ENCODE measurements around the gene MAPK9.

The MAPK9 gene

GRCh38 chr5:180207593-180207992, 84.3 kb downstream of the MAPK9 start:
- no peak for DNase-seq

DNA sequence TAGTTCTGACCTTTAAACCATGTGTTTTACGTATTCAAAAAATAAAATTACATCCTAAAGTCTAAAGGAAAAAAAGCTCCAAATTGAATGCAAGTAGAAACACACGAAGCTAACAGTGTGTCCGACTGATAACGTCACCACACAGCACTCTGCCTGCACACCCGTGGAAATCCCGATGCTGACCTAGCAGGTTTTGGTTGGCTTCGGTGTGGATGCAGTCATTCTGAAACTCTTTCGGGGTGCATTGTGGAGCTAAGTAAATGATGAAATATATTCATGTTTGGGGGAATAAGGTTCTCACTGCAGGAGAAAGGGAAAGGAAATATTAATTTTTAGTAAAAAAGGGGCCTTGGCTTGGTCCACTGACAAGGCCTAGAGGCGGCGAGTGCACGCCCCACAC, 84.9 kb downstream of the MAPK9 start:
- DNase-seq = no peak

- no peak for DNase-seq
These were observed 86.0 kb downstream of the MAPK9 start for GRCh38 chr5:180205916-180206315.

DNA sequence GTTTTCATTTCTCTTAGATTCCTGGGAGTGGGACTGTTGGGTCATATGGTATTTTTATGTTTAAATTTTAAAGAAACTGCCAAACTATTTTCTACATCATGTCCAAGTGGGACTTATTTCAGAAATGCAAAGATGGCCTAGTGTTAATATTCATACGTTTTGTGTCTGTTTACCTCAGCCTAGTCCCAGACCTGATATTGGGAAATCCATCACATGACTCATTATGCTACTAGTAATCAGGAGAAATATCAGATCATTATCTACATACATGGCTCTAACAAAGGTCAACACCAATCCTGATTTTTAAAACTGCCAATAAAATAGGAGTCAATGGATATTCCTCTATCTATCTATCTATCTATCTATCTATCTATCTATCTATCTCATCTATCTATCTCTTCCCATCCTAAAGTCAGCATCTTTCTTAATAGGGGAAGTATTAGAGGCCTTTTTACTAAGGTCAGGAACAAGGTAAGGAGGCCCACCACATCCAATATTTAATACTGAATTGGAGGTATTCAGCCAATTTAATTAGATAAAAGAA, 87.5 kb downstream of the MAPK9 start:
- no peak for DNase-seq

DNA sequence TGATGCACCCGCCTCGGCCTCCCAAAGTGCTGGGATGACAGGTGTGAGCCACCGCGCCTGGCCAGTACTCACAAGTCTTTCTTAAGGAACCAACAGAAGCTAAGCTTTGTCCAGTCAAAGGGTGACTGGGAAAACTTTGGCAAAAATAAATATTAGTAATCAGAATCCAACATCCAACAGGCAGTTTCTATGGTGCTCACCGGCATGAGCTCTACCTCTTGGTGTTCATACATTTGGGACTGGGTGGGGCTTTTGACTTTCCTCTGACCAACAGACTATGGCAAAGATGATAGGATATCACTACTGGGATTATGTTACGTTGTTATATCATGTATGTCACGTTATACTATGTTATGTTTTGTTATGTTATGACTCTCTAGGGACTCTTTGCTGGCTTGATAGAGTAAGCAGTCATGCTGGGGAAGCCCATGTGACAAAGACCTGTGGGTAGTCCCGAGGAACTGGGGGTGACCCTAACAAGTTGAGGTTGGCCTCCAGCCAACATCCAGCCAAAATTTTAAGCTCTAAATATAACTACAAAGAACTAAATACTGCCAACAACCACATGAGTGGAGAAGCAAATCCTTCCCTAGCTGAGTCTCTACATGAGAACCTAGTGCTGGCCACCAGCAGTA, 88.8 kb downstream of the MAPK9 start:
- no peak for DNase-seq

DNA sequence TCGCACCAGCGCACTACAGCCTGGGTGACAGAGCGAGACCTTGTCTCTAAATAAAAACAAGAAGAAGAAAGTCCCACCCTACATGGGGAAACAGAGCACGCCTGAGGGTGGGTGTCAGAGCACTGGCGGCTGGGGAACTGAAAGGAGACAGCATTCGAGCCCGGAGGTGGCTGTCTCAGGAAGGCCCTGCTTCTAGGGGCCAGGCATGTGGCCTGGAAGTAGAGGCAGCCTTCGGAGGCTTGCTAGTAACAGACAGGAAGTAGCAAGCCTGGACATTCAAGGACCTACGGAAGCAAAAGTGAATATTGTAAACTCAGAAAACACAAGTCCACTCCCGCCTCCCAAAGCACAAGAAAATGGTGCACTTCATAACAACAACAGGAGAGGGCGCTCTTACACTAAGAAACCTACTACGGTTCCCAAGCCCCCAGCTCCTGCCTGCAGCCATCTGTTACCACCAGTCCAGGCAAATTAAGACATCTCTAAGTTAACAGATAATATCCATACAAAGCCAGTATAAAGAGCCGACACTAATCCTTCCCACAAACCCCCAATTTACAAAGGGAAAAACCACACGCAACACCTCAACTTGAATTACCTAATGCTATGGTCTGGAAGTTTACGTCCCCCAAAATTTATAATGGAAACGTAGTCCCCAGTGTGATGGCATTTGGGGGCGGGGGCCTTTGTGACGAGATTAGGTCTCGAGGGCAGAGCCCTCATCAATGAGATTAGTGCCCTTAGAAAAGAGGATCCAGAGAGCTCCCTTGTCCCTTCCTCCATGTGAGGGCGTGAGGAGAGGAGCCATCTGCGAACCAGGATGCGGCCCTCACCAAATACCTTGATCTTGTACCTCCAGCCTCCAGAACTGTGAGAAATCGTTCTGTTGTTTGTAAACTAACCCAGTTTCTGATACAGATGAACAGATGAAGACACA, 90.6 kb downstream of the MAPK9 start:
- DNase-seq = peak in 6 of 56 donors; percentile 13 to 43 (median 35)

DNA sequence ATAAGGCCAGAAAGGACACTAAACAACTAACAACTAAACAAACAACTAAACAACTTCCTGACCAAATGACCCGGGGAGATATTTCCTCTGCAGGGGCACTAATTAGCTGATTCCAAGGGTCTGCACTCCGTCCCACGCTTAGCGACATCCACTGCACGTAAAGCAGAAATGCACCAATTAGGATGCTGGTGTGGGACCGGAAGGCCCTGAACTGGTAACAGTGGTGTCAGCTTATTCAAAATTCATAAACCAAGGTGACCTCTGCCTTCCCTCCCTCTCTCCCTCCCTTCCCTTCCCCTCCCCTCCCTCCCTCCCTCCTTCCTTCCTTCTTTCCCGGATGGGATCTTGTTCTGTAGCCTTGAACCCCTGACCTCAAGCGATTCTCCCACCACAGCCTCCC, 92.5 kb downstream of the MAPK9 start:
- DNase-seq = no peak

- DNase-seq = no peak
These were observed 93.7 kb downstream of the MAPK9 start for GRCh38 chr5:180198208-180198607.

- peak in 4 of 56 donors; percentile 16 to 39 (median 36) for DNase-seq
These were observed 94.7 kb downstream of the MAPK9 start for GRCh38 chr5:180197016-180197702.

DNA sequence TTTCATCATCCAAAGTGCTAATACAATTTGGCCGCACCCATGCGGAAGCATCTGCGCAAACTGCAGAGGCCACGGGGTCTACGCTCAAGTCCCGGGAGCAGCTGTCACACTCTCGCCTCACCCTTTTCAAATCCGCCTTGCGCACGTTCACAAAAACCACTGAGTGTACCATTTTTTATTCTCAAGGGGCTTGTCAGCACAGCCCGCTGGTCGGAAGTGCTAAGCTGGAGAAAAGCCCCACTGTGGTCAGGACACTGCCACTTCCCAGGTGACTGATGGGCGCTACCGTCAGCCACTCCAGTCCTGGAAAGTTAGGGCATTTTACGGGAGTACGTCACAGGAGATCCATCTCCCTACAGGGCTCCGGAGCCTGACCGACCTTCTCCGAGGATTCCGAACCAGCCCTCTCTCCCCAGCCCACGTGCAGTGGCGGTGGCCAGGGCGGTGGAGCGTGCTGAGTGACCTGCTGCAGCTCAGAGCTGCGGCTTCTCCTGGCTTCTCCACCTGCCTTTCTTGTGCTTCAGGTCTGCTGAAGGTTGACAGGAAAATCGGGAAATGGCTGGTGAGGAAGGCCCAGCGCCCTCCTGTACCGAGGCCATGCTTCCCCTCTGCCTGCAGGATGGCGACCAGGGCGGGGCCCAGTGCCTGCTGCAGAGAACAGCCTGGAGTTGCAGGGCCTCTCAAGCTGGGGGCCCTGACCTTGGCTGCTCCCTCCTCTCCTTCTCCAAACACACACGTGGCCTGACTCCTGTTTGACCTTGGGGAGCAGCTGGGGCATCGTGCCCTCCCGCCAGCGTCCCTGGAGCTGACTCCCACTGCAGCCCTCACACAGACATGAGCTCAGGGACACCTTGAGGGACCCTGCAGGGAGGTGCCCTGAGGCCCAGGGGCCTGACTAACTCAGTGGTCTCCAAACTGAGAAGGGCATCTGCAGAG, 97.2 kb downstream of the MAPK9 start:
- no peak for DNase-seq

DNA sequence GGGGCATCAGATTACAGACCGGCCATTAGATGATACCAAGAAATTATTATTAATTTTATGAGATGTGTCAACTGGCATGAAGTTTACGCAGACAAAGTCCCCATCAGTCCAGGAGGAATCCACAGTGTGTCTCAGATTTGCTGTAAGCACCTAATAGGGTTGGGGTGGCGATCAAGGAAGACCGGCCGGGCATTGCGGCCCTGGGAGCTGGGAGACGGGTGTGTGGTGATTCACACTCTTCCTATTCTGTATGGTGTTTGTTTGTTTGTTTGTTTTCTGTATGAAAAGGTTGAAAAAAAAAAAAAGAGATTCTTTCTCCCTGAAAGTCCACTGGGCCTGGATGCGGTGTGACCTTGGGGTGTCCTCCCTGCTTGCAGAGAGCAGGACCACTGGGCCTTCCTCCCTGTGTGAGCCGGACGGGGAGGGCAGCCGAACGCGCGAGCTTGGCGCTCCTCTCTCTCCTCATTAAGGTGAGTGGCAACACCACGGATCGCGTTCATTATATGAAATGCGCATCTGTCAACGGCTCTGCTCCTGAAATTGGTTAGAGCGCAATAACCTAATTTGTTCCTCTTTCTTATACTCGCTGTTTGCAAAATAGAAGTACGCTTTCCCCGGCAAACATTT, 98.0 kb downstream of the MAPK9 start:
- no peak for DNase-seq

- DNase-seq = no peak
These were observed 100.2 kb downstream of the MAPK9 start for GRCh38 chr5:180191716-180192115.

- DNase-seq = no peak
These were observed 104.1 kb downstream of the MAPK9 start for GRCh38 chr5:180187767-180188166.

All from nucleus accumbens (tissue), 56 donors.